GM19372 (cell line): ENCODE data around the gene L3MBTL3.
A peak's percentile ranks its signal among the peaks of the same experiment; 100 is the strongest.
"Not testable (repeated sequence)": the region's sequence is repeated elsewhere in the genome, so short reads cannot be mapped to it uniquely, and the experiment has no call there.

Experiments
- ATAC-seq: cut with Tn5 transposase; IDR thresholded peaks from one replicate; pipeline ENCODE4 v1.9.1; 2021; ENCODE audit warnings: mild to moderate bottlenecking, low read depth, moderate library complexity; ENCODE audit not compliant: unreplicated experiment

L3MBTL3 gene

DNA sequence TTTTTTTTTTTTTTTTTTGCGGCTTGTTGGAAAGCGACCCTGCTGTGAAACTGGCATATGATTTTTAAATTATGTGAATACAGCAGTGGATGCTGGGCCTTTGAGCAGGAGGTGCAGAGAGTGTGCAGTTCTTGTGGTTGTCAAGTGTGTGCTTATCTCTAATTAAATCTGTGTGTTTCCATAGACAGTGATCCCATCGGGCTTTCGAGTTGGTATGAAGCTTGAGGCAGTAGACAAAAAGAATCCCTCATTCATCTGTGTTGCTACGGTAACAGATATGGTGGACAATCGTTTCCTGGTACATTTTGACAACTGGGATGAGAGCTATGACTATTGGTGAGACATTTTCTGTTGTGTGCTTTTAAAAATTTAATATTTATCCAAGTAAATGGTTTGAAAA, 52.4 kb downstream of the L3MBTL3 start:
- ATAC-seq, result no peak

DNA sequence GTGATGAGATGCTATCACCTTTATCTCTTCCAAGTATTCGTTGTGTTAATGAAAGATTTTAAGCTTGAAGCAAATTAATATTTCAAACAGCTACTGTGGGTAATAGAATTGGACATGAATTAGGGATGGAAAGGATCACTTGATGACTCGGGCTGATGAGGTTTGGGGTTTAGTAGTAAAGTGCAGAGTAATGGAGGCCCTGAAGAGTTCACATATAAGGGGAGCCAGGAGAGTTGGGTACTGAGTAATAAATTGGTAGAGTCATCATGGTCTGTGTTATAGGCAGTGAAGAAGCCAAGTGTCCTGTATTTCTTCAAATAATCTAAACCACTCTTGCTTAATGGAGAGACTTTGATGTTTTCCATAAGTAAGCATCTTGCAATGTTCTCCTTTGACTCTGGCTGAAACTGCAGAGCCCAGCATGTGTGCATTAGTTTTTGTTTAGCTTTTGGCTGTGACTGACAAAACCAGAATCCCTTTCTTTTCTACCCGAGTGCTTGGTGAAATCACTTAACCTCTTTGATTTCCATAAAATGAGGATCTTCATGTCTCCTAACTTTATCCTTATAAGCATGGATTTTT, 57.6 kb downstream of the L3MBTL3 start:
- ATAC-seq, result no peak

DNA sequence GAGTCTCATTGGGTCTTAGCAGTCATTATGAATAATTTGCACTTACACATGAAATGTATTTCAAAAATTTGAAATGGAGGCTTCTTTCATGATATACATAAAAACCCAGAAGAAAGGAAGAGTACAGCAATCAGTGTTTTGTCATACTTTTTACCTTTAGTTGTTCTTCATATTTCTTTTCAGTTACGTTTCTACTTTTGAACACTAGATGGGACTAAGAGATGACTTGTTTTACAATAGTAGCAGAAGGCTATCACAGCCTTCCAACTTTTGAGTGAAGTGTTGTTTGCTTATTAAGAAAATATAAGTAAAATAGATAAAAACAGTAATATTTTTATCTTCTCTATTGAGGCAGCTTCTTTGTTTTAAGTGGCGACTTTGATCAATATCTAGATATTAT, 58.1 kb downstream of the L3MBTL3 start:
- ATAC-seq, result no peak

DNA sequence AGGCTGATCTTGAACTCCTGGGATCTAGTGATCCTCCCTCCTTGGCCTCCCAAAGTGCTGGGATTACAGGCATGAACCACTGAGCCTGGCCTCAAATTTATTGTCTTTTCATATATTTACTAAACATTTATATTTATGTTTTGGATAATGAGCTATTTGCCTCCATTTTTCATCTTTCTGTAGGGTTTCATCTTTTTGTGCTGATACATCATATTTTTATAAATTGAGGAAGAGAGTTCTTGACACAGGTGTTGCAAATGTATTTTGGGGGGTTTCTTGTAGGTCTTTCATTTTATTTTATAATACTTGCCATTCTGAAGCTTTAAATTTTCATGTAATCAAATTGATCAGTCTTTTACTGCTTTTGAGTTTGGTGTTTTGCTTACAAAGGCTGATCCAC, 72.4 kb downstream of the L3MBTL3 start:
- no peak for ATAC-seq

DNA sequence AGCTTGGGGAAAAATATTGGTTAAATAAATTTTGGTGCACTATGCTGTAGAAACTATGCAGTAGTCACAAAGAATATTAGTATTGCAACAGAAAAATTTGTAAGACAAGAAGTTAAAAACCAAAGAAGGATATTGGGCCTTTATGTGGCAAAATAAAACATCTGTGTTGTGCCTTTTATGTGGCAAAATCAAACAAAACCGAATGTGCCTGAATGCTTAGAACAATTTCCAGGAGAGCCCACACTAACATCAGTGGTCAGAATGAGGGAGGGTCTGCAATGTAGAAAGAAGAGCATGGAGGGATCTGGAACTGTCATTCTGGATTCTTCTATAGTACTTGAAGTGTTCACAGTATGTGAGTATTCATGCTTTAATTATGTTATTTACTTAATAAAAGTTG, 75.2 kb downstream of the L3MBTL3 start:
- no peak for ATAC-seq

DNA sequence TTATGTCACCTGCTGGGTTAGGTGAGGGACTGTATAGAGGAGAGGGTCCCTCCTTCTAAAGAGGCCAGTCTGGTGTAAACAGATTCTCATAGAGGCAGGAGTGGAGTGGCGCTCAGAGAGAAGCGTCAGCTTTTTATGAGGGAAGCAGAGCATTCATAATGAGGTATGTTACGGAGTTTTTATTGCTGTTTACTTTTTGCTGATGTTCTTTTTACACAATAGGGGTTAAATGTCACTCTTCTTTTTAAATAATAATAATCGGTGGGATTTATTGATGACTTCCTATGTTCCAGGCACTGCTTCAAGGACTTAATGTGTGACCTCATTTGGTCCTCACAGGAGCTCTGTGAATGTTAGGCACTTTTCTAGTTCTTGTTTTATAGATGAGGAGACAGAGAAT, 79.9 kb downstream of the L3MBTL3 start:
- no peak for ATAC-seq

DNA sequence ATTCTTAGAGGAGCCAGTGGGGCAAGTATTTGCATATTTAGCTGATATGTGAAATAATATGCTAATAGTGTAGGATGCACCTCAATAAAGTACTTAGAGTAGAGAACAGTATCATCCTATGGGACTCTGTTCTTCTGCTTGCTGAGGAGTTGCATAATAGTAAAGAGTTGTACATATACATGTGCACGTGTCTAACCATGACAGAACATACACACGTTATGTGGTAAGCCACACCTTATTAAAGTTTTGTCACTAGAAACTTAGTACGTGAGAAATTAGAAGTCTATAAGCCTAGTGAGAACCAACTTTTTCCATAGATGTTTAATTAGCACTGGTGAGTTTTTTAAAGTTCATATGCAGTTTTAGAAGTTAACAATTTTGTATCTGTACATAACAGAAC, 80.7 kb downstream of the L3MBTL3 start:
- ATAC-seq, result no peak

DNA sequence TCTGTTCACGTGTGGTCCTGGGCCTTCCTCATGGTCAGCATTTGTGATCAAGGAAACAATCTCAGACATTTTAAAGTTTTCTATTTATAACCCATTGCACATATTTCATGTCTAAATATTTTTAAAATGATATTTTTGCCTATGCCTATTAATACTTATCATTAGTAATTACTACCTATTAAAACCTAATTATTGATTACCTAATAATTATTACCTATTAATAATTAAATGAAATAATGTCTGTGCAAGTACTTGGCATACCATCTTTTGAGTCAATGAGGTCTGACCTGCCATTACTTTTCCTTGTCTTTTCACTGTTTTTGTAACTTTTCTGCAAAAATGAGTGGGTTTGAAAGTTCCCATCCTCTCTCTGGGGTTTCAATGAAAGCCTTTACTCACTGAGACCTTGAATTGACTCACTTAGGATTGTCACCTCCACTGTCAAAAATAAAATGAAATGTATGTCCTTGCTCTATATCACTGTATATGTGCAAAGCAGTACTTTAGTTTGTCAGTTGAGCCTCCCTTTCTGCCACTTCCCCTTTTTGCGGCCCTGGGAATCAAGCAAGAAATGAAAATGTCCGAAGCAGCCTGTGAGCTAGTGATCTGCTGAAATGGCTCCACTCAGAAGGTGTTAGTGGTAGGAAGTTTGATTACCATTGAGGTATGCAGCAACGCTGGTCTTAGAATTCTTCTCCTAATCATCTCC, 87.8 kb downstream of the L3MBTL3 start:
- peak; percentile 88 for ATAC-seq

DNA sequence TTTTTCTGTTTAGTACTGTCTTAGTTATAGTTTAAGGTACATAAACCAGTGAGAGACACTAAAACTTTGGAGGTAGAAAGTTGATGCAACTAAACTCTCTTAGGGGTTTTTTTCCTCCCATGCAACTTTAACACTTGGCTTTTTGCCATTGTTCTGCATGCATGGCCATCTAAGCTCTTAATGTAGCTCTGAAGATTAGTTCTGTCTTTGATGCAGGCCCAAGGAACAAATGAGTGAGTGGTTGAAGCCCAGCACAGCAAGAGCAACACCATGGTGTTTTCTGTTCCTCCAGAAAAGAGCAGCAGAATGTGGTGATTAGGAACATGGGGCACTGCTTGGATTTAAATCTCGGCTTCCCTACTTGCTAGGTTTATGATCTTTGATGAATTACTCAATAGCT, 89.3 kb downstream of the L3MBTL3 start:
- no peak for ATAC-seq

DNA sequence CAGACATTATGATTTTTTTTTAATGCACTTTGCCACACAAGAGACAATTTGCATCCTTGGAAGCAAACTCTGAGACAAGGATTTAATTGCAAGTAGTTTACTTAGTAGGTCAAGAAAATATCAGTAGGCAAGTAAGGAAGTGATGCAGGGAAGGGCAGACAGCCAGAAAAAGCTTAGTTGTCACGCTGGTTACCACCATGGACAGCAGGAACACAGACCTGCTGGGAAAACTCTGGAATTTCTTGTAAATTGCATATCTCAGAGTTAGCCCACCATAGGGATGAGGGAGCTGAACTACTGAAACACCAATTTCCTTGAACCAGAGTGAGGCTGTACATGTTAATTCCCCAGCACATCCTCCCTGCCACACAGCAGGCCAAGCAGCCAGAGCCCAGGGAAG, 92.7 kb downstream of the L3MBTL3 start:
- ATAC-seq, result no peak

DNA sequence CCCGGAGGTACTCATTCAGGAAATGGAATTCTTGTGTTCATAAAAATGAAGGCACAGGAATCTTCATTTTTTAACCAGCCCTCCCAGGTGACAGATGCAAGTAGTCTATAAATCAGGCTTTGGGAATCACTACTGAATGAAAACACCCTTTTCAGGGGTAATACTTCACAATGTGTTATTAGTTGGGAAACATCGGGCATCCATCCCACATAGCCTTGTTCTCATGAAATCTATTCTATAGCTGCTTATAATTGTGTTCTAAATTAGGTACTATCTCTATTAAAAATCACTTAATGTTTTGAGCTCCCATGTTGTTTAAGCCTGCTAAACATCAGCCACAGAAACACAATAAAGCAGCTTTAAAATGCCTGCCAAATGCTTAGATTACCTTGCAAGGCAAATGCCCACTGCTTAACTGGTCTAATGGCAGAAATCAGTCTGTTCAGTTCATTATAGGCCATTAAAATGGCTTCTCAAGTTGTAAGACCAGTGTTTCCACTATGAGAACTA, 94.9 kb downstream of the L3MBTL3 start:
- ATAC-seq, result no peak

DNA sequence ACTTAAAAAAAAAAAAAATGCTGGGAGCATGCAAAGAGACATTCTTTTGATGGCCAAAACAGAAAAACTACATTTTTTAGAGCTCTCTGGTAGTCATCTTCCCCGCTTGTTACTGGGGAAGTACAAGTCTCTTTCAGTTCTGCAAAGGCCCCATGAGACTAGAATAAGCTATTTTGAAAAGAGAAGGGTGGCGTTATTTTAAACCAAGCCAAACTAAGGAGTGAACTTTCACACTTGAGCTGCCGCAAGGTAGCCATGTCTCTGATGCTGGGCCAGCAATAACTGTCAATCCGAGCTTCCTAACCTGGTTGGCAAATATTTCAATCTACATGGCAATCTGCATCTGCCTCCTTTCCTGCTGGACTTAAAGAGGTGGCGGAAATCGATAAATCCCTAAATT, 96.7 kb downstream of the L3MBTL3 start:
- no peak for ATAC-seq

DNA sequence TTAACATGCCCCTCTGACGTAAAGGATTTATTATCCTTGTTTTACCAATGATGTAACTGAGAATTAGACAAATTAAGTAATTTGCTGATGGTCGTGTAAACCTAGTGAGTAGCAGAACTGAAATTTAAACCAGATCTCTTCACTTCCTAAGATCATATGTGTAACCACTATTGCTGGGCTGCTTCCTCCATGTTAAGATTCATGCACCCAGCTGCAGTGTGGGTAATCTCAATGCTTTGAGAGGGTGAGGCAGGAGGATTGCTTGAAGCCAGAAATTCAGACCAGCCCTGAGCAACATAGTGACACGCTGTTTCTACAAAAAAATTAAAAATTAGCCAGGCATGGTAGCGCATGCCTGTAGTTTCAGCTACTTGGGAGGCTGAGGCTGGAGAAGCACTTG, 97.9 kb downstream of the L3MBTL3 start:
- no peak for ATAC-seq

DNA sequence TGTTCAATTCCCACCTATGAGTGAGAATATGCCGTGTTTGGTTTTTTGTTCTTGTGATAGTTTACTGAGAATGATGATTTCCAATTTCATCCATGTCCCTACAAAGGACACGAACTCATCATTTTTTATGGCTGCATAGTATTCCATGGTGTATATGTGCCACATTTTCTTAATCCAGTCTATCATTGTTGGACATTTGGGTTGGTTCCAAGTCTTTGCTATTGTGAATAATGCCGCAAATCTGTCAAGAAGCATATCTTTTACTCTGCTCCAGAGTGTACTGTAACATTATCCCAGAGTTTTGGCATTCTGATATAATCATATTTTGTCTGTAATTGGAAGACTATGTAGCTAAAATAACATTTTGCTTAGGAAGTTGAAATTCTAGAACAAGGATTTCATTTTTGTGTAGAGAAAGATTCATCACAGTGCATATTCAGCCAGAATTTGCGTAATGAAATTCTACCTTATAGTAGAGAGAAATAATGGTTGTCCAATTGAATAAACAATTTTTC, 98.9 kb downstream of the L3MBTL3 start:
- not testable (repeated sequence) for ATAC-seq

DNA sequence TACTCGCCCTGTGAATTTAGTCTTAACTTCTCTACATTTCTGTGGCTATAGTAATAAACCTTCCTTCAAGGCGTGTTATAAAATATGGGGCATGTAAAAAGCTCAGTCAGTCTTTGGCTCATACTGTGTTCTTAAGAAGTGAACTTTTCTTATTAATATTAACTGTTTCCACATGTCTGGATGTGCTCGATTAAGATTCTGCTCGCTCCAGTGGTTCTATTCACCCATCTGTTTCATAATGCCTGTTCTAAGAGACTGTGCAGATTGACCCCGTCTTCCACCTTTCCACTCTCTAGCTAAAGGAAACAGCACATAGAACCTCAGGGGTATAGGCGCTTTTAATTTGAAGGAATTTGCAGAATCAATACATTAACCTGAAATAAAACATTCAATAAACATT, 99.9 kb downstream of the L3MBTL3 start:
- no peak for ATAC-seq

DNA sequence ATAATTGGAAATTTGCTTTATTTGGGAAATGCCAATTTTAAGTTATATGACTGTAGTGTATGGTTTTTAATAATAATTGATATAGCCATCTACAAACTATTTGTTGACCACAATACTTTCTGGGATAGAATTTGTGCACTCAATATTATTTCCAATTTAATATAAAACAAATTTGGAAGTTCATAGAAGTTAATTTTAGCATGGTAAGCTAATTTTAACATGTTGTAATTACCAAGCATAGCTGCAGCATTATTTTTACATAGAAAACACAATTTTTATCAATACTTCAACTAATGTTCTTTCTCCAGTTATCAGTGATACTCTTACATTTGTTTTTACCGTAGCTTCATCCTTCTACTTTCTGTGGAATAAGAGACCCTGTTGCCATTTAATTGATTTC, 100.8 kb downstream of the L3MBTL3 start:
- no peak for ATAC-seq

DNA sequence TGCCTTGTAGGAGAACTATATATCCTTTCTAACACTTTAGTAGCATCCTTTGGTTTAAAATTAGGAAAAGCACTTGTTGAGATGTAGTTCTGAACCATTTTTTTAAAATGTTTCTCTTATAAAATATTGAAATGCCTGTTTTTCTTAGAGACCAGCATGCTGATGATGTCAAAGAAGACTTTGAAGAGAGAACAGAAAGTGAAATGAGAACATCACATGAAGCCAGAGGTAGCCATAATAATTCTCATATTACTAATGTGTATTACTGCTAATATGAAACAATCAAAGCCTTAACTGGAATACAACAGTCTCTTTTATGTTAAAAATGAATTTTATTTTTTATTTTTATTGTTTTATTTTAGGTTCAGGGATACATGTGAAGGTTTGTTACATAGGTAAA, 102.3 kb downstream of the L3MBTL3 start:
- ATAC-seq, result no peak

DNA sequence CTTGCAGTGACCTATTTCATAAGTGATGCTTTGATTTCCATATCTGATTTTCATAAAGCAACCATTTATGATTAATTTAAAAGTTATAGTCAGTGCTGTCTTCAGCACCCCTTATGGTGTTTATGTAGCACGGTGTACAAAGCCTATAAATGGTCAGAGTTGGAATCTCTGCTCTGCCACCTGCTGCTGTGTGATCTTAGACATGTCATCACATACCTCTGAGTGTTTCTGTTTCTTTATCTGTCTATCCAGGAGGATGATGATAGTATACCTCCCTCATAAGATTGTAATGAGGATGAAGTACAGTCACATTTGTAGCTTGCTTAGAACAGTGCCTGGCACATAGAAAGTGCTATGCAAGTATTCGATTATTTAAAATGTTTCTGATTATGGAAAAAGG, 103.9 kb downstream of the L3MBTL3 start:
- ATAC-seq, result no peak

DNA sequence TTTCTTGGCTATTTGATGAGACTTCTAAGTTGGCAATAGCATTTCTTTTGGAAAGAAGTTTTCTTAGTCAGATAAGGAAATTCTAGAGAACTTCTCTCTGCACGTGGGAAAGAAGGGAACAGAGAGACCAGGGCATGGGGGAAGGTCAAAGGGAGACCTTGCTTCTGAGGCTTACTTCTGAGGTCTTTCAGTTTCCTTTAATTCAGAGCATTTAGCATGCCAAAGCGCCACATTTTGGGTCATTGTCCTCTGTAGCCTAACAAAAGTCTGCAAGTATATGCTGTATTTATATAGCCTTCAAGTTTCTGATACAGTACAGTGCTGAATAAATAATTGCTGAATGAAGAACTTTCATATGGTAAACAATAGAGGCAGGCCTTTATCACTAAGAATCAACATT, 108.8 kb downstream of the L3MBTL3 start:
- ATAC-seq, result no peak

DNA sequence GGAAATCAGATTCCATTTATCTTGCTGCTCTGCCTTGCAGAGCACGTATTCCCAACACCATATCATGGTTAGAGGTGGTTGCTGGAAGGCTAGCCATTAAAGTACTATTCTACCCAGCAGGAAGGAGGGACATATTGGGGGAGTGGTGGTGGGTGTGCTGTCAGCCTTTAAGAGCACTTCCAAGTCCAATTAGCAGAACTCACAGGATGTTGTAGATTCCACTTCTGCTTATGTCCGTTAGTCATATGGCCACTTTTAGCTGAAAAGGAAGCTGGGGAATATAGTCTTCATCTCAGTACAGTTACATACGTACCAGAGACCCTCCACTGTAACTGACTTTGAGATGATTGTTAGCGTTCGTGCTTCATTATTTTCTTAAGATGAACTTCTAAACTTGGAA, 109.9 kb downstream of the L3MBTL3 start:
- ATAC-seq, result no peak

DNA sequence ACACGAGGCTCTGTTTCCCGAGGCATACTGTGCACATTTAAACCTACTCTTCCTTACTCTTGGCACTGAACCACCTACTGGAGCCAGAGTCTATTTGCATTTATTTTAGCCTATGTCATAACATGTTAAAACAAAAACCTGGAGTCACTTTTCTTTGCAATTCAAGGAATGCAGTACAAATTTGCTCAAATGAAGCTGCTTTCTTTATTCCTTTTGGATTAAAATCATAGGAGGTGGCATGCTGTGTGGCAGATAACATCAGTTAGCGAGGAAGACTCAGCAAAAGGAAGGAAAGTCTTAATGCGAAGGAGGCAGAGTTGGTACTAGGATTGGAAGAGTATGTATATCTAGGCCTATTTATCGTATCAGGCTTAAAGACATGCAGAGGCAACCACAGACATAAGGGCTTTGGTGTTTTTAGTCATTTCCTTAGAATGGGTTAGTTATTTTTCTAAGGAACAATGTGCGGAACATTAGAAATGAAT, 111.4 kb downstream of the L3MBTL3 start:
- ATAC-seq, result no peak

DNA sequence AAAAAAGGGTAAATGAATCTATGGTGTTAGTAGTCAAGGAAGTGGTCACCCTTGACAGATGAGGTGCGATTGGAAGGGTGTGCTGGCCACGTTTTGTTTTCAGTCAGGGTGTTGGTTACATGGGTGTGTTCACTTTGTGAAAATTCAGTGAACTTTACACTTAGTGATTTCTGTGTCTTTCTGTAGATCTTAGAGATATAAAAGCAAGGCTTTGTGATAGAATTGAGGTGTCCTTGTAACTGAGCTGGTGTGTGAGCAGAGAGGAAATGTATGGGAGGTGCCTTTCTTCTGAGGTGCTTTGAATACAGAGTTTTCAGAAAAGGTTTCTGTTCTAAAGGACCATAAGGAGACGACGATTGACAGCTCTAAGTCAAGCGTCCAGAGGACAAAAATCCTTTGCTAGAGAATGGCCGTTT, 113.9 kb downstream of the L3MBTL3 start:
- ATAC-seq, result no peak
